Pons (tissue), 1 donor: Measurements from ENCODE around the gene CNN3.

Experiments used
- DNase-seq: peaks from one replicate; pipeline ENCODE4 v3.0.0-alpha.2; 2016; ENCODE audit warnings: low spot score

CNN3 gene

GRCh38 chr1:94926915-94927404, at the start of gene CNN3:
CNN3 (minus strand) TSS chr1:94927110; CDS start chr1:94926894, 216 bp downstream.
- peak; percentile 92 for DNase-seq

GRCh38 chr1:94974824-94975223, 47.9 kb upstream of the CNN3 start:
- no peak for DNase-seq

GRCh38 chr1:94974241-94974640, 47.3 kb upstream of the CNN3 start:
- no peak for DNase-seq

GRCh38 chr1:94973309-94973922, 46.5 kb upstream of the CNN3 start:
- DNase-seq = no peak

- no peak for DNase-seq
These were observed 44.6 kb upstream of the CNN3 start for GRCh38 chr1:94971491-94971924.

GRCh38 chr1:94970783-94971182, 43.9 kb upstream of the CNN3 start:
- no peak for DNase-seq

GRCh38 chr1:94969137-94969536, 42.2 kb upstream of the CNN3 start:
- DNase-seq = no peak

GRCh38 chr1:94966033-94966432, 39.1 kb upstream of the CNN3 start:
- DNase-seq = no peak

- DNase-seq = no peak
These were observed 37.0 kb upstream of the CNN3 start for GRCh38 chr1:94963864-94964263.

GRCh38 chr1:94962409-94963265, 35.7 kb upstream of the CNN3 start:
- DNase-seq = peak; percentile 37

- DNase-seq = no peak
These were observed 35.1 kb upstream of the CNN3 start for GRCh38 chr1:94961988-94962387.

- DNase-seq = no peak
These were observed 34.7 kb upstream of the CNN3 start for GRCh38 chr1:94961582-94961981.

- no peak for DNase-seq
These were observed 31.2 kb upstream of the CNN3 start for GRCh38 chr1:94958081-94958480.

GRCh38 chr1:94955767-94956632, 29.1 kb upstream of the CNN3 start:
- no peak for DNase-seq

- DNase-seq = no peak
These were observed 27.6 kb upstream of the CNN3 start for GRCh38 chr1:94954263-94955220.

GRCh38 chr1:94953746-94954145, 26.8 kb upstream of the CNN3 start:
- no peak for DNase-seq

GRCh38 chr1:94953107-94953506, 26.2 kb upstream of the CNN3 start:
- no peak for DNase-seq

GRCh38 chr1:94952539-94952938, 25.6 kb upstream of the CNN3 start:
- DNase-seq = no peak

- DNase-seq = no peak
These were observed 24.7 kb upstream of the CNN3 start for GRCh38 chr1:94951509-94952208.

GRCh38 chr1:94951046-94951445, 24.1 kb upstream of the CNN3 start:
- no peak for DNase-seq
